ENCODE results near the gene PAK3.

Gene PAK3

DNA sequence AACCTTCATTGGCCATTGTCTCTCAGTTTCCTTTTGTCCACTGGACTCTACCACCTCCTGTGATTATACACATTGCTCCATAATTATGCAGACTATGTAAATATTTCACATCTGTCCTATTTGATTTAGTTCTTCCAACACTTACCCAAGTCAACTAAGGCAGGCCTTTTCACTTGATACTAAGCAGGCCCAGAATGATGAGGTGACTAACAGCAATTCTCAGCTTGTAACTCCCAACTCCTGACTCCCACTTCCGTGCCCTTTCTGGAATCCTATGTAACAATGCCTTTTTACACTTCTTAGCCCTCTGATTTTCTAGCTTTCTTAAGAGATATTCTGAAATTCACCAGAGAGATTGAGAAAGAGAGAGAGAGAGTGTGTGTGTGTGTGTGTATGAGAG is 6.6 kb downstream of the PAK3 start:
- H3K4me3 ChIP-seq (ENCODE audit: low read length) = no peak overlapping the region
- H3K36me3 ChIP-seq (ENCODE audit: insufficient read depth, low read length) = no peaks in the 10 kb centered on the region
- H3K4me2 ChIP-seq (ENCODE audit: low read length) = no peak overlapping the region
- peaks cover 31% of the 10 kb centered on the region for H3K27me3 ChIP-seq (ENCODE audit: control insufficient read depth, insufficient read depth, low read length)
- no peak overlapping the region for H3K9ac ChIP-seq (ENCODE audit: low read depth, low read length)
- H3K9me3 ChIP-seq (replicated peaks; ENCODE audit: low read length) = no peaks in the 10 kb centered on the region
- H3K4me1 ChIP-seq (ENCODE audit: control insufficient read depth, insufficient read depth, low read length) = no peaks in the 10 kb centered on the region

DNA sequence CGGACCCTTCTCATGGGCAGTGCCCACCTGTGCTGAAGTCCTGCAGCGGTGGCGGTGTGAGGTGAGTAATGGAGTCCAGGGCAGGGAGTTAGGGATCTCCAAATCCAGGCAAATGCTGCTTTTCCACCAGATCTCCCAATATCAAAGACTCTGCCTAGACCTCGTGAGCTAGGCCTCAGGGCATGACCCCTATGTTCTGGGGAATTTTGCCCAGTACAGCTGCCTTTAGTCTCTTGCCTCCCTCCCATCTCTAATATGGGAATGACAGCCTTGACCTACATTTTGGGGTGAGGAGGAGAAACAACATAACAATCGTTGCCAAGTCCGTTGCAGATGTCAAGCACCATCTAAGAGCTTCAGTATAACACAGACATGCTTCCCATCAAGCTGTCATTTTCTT is 7.3 kb downstream of the PAK3 start:
- no peaks in the 10 kb centered on the region for H3K4me1 ChIP-seq (ENCODE audit: control insufficient read depth, insufficient read depth, low read length)
- no peak overlapping the region for H3K4me2 ChIP-seq (ENCODE audit: low read length)
- no peaks in the 10 kb centered on the region for H3K36me3 ChIP-seq (ENCODE audit: insufficient read depth, low read length)
- H3K9me3 ChIP-seq (replicated peaks; ENCODE audit: low read length) = no peaks in the 10 kb centered on the region
- no peak overlapping the region for H3K9ac ChIP-seq (ENCODE audit: low read depth, low read length)
- no peak overlapping the region for H3K4me3 ChIP-seq (ENCODE audit: low read length)
- H3K27me3 ChIP-seq (ENCODE audit: control insufficient read depth, insufficient read depth, low read length) = peaks cover 28% of the 10 kb centered on the region

DNA sequence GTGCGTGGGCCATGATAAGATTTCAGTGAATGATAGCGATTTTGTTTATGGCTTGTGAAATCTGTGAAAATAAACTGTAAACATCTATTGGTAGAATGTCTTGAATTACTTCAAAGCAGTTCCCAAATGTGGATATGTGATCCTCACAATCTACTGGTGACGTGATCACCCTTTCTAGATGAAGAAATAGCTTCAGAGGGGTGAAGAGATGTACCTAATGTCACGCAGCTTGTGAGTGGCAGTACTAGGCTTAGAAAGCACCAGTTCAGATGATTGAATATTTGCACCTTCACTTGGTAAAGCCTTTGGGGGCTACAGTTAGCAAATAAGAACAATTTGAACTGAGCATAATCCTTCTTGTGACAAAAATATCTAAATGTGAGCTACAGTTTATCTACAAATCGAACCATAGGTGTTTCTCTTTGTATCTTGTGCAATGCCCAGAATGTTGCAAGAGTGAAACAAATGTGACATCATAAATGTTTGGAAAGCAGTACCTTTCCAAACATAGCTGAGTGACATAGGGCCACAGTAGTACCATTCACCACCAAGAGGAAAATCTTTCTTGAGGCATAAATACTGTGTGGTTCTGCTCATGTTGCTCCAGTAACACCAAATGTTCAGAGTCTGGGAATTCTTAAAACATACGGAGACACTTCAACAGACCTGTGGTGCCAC is 14.2 kb downstream of the PAK3 start:
- Histone ChIP-seq H3K9ac (ENCODE audit: low read depth, low read length) (no peak overlapping the region), H3K36me3 (ENCODE audit: insufficient read depth, low read length) (no peaks in the 10 kb centered on the region), H3K4me2 (ENCODE audit: low read length) (no peak overlapping the region), H3K9me3 (replicated peaks; ENCODE audit: low read length) (no peaks in the 10 kb centered on the region), H3K4me3 (ENCODE audit: low read length) (no peak overlapping the region), H3K4me1 (ENCODE audit: control insufficient read depth, insufficient read depth, low read length) (no peaks in the 10 kb centered on the region), H3K27me3 (ENCODE audit: control insufficient read depth, insufficient read depth, low read length) (peaks cover 30% of the 10 kb centered on the region)

DNA sequence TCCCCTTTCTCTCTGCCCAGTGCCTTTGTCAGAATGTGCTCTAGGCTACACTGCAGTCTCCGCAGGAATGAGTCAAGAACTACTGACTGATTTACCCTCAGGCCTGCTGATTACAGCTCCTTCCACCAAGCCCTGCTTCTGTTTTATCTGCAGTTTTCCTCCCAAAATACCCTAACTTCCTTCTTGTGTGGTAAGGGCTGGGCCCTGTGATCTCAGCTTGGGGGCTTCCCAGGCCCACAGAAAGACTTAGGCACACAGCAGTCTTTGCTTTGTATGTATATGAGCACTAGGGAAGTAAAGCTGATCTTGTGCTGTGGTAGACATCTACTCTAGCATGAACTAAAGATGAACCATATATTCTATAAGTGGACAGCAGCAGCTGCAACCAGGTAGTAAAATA is 18.8 kb downstream of the PAK3 start:
- no peak overlapping the region for H3K4me2 ChIP-seq (ENCODE audit: low read length)
- peaks cover 31% of the 10 kb centered on the region for H3K27me3 ChIP-seq (ENCODE audit: control insufficient read depth, insufficient read depth, low read length)
- no peaks in the 10 kb centered on the region for H3K9me3 ChIP-seq (replicated peaks; ENCODE audit: low read length)
- H3K4me3 ChIP-seq (ENCODE audit: low read length) = no peak overlapping the region
- no peak overlapping the region for H3K9ac ChIP-seq (ENCODE audit: low read depth, low read length)
- H3K4me1 ChIP-seq (ENCODE audit: control insufficient read depth, insufficient read depth, low read length) = no peaks in the 10 kb centered on the region
- H3K36me3 ChIP-seq (ENCODE audit: insufficient read depth, low read length) = no peaks in the 10 kb centered on the region

DNA sequence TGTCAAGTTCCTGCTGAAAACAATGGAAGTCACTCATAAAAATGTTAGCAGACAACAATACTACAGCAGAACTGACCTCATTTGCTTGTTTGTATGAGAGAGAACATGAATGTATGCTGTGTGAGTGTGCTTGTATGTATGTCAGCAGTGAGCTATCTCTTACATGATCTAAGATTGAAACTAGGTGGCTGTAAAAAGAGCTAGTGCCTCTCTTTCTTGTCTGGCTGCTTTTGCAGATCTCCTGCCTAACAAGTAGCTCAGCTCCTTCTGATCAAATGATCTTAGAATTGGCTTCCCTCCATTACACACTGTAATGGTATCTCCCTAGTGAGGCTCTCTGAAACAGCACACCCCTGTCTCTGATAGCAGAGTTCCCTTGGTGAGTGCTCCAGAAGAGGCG is 20.7 kb downstream of the PAK3 start:
- peaks cover 31% of the 10 kb centered on the region for H3K27me3 ChIP-seq (ENCODE audit: control insufficient read depth, insufficient read depth, low read length)
- no peak overlapping the region for H3K4me3 ChIP-seq (ENCODE audit: low read length)
- no peaks in the 10 kb centered on the region for H3K9me3 ChIP-seq (replicated peaks; ENCODE audit: low read length)
- no peaks in the 10 kb centered on the region for H3K4me1 ChIP-seq (ENCODE audit: control insufficient read depth, insufficient read depth, low read length)
- H3K4me2 ChIP-seq (ENCODE audit: low read length) = no peak overlapping the region
- H3K36me3 ChIP-seq (ENCODE audit: insufficient read depth, low read length) = no peaks in the 10 kb centered on the region
- no peak overlapping the region for H3K9ac ChIP-seq (ENCODE audit: low read depth, low read length)

DNA sequence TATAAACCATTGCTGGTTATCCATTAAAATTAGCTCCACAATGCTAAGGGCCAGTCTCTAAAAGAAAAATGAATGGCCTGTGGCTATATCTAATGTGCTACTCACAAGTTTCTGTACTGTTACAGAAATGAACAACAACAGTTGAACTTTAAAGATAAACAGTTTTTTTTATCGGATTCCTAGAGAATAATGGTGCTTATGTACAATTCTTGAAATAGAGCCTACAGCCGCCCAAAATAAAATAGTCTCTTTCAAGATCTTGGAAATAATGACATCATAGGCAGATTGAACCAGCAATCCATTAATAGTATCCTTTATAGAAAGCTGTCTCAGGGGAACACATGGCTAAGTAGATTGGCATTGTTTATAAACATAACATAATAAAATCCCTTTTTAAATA is 23.4 kb downstream of the PAK3 start:
- Histone ChIP-seq H3K27me3 (ENCODE audit: control insufficient read depth, insufficient read depth, low read length) (peaks cover 42% of the 10 kb centered on the region), H3K4me1 (ENCODE audit: control insufficient read depth, insufficient read depth, low read length) (no peaks in the 10 kb centered on the region), H3K4me3 (ENCODE audit: low read length) (no peak overlapping the region), H3K36me3 (ENCODE audit: insufficient read depth, low read length) (no peaks in the 10 kb centered on the region), H3K9me3 (replicated peaks; ENCODE audit: low read length) (no peaks in the 10 kb centered on the region), H3K9ac (ENCODE audit: low read depth, low read length) (no peak overlapping the region), H3K4me2 (ENCODE audit: low read length) (no peak overlapping the region)

DNA sequence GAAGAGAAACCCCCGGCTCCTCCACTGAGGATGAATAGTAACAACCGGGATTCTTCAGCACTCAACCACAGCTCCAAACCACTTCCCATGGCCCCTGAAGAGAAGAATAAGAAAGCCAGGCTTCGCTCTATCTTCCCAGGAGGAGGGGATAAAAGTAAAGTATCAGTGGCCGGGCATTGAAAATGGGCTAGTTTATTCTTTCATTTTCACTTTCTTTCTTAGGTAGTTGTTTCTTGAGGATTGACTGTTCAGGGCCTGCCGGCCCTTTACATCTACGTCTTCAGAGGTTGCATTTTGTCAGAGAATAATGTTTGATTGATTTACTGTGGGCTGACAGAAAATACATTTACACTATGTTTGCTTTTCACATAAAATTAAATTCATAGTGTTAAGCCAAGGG is 27.1 kb downstream of the PAK3 start:
- Histone ChIP-seq H3K4me2 (ENCODE audit: low read length) (no peak overlapping the region), H3K4me1 (ENCODE audit: control insufficient read depth, insufficient read depth, low read length) (no peaks in the 10 kb centered on the region), H3K4me3 (ENCODE audit: low read length) (no peak overlapping the region), H3K27me3 (ENCODE audit: control insufficient read depth, insufficient read depth, low read length) (peaks cover 33% of the 10 kb centered on the region), H3K9me3 (replicated peaks; ENCODE audit: low read length) (no peaks in the 10 kb centered on the region), H3K9ac (ENCODE audit: low read depth, low read length) (no peak overlapping the region), H3K36me3 (ENCODE audit: insufficient read depth, low read length) (no peaks in the 10 kb centered on the region)

DNA sequence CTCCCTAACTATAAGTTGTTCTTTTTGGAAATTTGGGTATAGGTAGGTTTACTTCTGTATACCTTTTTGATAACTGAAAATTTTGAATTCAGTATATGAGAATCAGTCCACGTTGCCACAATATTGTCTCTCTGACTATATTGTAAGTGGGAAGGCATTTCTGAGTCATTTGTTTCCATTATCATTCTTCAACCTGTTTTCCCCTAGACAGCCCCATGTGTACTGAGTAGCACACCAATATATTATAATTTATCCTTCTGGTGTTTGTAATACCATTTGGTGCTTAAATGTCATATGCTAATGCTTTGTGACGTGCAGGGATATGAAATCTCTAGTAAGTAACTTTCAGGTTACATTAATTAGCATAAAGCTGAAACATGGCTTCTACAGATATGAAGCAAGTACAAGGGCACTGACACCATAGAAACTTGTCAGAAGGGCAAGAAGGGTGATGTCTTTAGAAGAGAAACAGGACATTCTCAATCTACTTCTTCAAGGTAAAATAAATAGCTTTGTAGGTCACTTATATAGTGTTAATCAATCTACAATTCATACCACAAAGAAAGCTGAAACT is 27.7 kb downstream of the PAK3 start:
- H3K4me2 ChIP-seq (ENCODE audit: low read length) = no peak overlapping the region
- H3K9me3 ChIP-seq (replicated peaks; ENCODE audit: low read length) = no peaks in the 10 kb centered on the region
- H3K36me3 ChIP-seq (ENCODE audit: insufficient read depth, low read length) = no peaks in the 10 kb centered on the region
- no peaks in the 10 kb centered on the region for H3K4me1 ChIP-seq (ENCODE audit: control insufficient read depth, insufficient read depth, low read length)
- peaks cover 32% of the 10 kb centered on the region for H3K27me3 ChIP-seq (ENCODE audit: control insufficient read depth, insufficient read depth, low read length)
- no peak overlapping the region for H3K4me3 ChIP-seq (ENCODE audit: low read length)
- no peak overlapping the region for H3K9ac ChIP-seq (ENCODE audit: low read depth, low read length)

DNA sequence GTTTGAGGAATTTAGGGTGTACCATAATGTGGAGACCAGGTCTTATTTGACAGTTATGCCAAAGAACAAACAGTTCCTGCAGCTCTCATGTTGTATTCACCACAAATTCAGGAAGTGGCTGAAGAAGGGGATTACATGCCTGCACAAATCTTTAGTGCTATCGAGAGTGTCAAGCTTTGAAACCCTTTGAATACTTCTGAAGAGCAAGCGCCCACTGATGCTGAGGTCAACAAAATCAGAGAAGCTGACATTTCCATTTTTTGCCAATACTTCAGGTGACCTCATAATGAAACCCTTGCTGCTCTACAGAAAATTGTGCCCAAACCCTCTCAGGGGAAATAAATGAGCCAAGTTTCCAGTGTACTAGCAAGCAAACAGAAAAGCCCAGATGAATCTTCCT is 28.4 kb downstream of the PAK3 start:
- H3K4me1 ChIP-seq (ENCODE audit: control insufficient read depth, insufficient read depth, low read length) = no peaks in the 10 kb centered on the region
- no peaks in the 10 kb centered on the region for H3K9me3 ChIP-seq (replicated peaks; ENCODE audit: low read length)
- H3K4me3 ChIP-seq (ENCODE audit: low read length) = no peak overlapping the region
- H3K4me2 ChIP-seq (ENCODE audit: low read length) = no peak overlapping the region
- peaks cover 36% of the 10 kb centered on the region for H3K27me3 ChIP-seq (ENCODE audit: control insufficient read depth, insufficient read depth, low read length)
- H3K9ac ChIP-seq (ENCODE audit: low read depth, low read length) = no peak overlapping the region
- no peaks in the 10 kb centered on the region for H3K36me3 ChIP-seq (ENCODE audit: insufficient read depth, low read length)

DNA sequence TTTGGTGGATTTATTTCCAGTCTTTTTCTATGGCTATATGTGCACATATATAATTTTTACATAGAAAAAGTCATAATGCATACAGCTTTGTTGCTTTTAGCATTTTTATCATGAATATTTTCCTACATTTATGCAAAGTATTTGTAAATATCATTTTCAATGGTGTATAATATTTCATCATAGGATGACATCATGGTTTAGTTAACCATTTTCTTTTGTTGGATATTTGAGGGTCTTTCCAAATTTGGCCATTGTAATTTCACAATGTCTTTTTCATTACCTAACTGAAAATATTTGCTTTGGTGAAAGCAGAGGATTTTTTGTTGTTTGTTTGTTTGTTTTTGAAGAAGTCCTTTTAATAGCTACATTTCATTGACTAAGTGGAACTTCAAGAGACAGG is 31.0 kb downstream of the PAK3 start:
- Histone ChIP-seq H3K36me3 (ENCODE audit: insufficient read depth, low read length) (no peaks in the 10 kb centered on the region), H3K4me3 (ENCODE audit: low read length) (no peak overlapping the region), H3K27me3 (ENCODE audit: control insufficient read depth, insufficient read depth, low read length) (peaks cover 41% of the 10 kb centered on the region), H3K4me1 (ENCODE audit: control insufficient read depth, insufficient read depth, low read length) (no peaks in the 10 kb centered on the region), H3K9ac (ENCODE audit: low read depth, low read length) (no peak overlapping the region), H3K9me3 (replicated peaks; ENCODE audit: low read length) (no peaks in the 10 kb centered on the region), H3K4me2 (ENCODE audit: low read length) (no peak overlapping the region)

DNA sequence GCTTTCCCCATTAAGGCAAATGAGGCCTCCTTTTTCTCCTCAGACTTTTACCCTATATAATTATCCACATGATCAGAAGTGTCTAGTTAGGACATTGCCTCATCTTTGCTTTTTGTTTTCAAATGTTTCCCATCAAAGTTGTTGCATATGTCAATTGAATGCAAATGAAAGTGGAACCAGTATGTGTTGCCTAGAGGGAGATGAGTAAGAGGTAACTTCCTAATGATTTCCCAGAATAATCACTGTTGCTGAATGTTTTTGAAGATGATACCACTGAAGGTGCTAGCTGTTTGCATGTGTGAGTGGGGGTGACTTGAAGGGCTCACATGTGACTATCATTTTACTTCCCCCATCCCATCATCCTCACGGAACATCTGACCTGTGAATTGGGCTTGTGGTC is 33.9 kb downstream of the PAK3 start:
- Histone ChIP-seq H3K4me2 (ENCODE audit: low read length) (no peak overlapping the region), H3K4me1 (ENCODE audit: control insufficient read depth, insufficient read depth, low read length) (no peaks in the 10 kb centered on the region)

DNA sequence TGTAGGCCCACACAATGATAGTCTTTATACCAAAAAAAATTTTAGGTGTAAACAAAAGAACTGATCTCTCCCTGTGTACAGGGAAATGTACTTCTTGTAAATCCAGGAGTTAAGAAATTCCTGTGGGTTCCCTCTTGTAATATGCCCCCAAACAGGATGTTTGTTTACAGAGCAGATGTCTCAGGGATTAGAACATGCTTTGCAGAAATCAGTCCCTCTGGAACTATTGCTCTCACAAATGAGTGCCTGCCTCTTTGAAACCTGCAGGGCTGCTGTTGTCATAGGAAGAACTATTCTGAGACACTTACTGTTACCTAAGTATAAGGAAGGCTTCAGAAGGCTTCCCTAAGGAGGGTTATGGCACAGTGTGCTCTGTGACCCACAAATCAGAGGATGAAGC is 35.6 kb downstream of the PAK3 start:
- Histone ChIP-seq H3K4me3 (ENCODE audit: low read length) (no peak overlapping the region), H3K27me3 (ENCODE audit: control insufficient read depth, insufficient read depth, low read length) (peaks cover 47% of the 10 kb centered on the region), H3K4me1 (ENCODE audit: control insufficient read depth, insufficient read depth, low read length) (no peaks in the 10 kb centered on the region), H3K9me3 (replicated peaks; ENCODE audit: low read length) (no peaks in the 10 kb centered on the region), H3K4me2 (ENCODE audit: low read length) (no peak overlapping the region), H3K9ac (ENCODE audit: low read depth, low read length) (no peak overlapping the region), H3K36me3 (ENCODE audit: insufficient read depth, low read length) (no peaks in the 10 kb centered on the region)

More for the DNA sequence above, 33.9 kb downstream of the PAK3 start:
- Histone ChIP-seq H3K27me3 (ENCODE audit: control insufficient read depth, insufficient read depth, low read length) (peaks cover 36% of the 10 kb centered on the region), H3K9me3 (replicated peaks; ENCODE audit: low read length) (no peaks in the 10 kb centered on the region), H3K36me3 (ENCODE audit: insufficient read depth, low read length) (no peaks in the 10 kb centered on the region), H3K9ac (ENCODE audit: low read depth, low read length) (no peak overlapping the region), H3K4me3 (ENCODE audit: low read length) (no peak overlapping the region)

Measured in skeletal muscle satellite cell (primary cell).